Adrenal gland (tissue), 5 donors: ENCODE measurements around the gene DOK1.

ENCODE experiments used
- CTCF ChIP-seq, 6 experiments: fragments of 450-650 bp in 4 of 6; fragments of 200-600 bp in 2 of 6; sonication (generic) in 1 of 6; IDR thresholded peaks; 1 replicate in 5 of 6; 2 replicates in 1 of 6; pipeline versions ENCODE4 v1.5.1 to v1.8.0; 2016 to 2021; ENCODE audit warnings: antibody characterized with exemption in 6 of 6, mild to moderate bottlenecking in 2 of 6, moderate library complexity in 1 of 6
- POLR2A ChIP-seq, 2 donors: fragments of 450-650 bp; IDR thresholded peaks; one replicate each; pipeline ENCODE4 v1.6.1; 2017; ENCODE audit warnings: antibody characterized with exemption in 2 of 2, mild to moderate bottlenecking in 2 of 2, moderate library complexity in 1 of 2
- donor health status: DM: no; HTN: no; CAD: no.

- peak in 3 of 6 experiments; percentile 20 to 29 (median 27) for TF ChIP-seq CTCF (IDR thresholded peaks at IDR 0.05)
- TF ChIP-seq POLR2A (IDR thresholded peaks at IDR 0.05) = no peak
Measured at GRCh38 chr2:74532222-74532621, 22.3 kb upstream of the DOK1 start.
